ENCODE measurements around the gene TSPEAR.
"Not testable (repeated sequence)": the region's sequence is repeated elsewhere in the genome, so short reads cannot be mapped to it uniquely, and the experiment has no call there.

TSPEAR gene

GRCh38 chr21:44483288-44484237, 227.8 kb downstream of the TSPEAR start:
- no peak for DNase-seq (ENCODE audit: low read depth)

- DNase-seq (ENCODE audit: low read depth), result no peak
Observed at GRCh38 chr21:44482581-44483287, 228.6 kb downstream of the TSPEAR start.

- DNase-seq (ENCODE audit: low read depth), result no peak
Observed at GRCh38 chr21:44480200-44481053, 230.9 kb downstream of the TSPEAR start.

GRCh38 chr21:44479556-44480199, 231.7 kb downstream of the TSPEAR start:
- DNase-seq (ENCODE audit: low read depth), result not testable (repeated sequence)

- DNase-seq (ENCODE audit: low read depth), result no peak
Observed at GRCh38 chr21:44478801-44479167, 232.6 kb downstream of the TSPEAR start.

- DNase-seq (ENCODE audit: low read depth), result no peak
Observed at GRCh38 chr21:44478124-44478800, 233.1 kb downstream of the TSPEAR start.

GRCh38 chr21:44477712-44478111, 233.7 kb downstream of the TSPEAR start:
- no peak for DNase-seq (ENCODE audit: low read depth)

- no peak for DNase-seq (ENCODE audit: low read depth)
Observed at GRCh38 chr21:44477131-44477530, 234.2 kb downstream of the TSPEAR start.

- DNase-seq (ENCODE audit: low read depth), result no peak
Observed at GRCh38 chr21:44475266-44475845, 236.0 kb downstream of the TSPEAR start.

GRCh38 chr21:44473915-44474555, 237.3 kb downstream of the TSPEAR start:
- DNase-seq (ENCODE audit: low read depth), result no peak

- no peak for DNase-seq (ENCODE audit: low read depth)
Observed at GRCh38 chr21:44471996-44472395, 239.4 kb downstream of the TSPEAR start.

- DNase-seq (ENCODE audit: low read depth), result no peak
Observed at GRCh38 chr21:44471341-44471740, 240.0 kb downstream of the TSPEAR start.

GRCh38 chr21:44467859-44468195, 243.5 kb downstream of the TSPEAR start:
- DNase-seq (ENCODE audit: low read depth), result no peak

GRCh38 chr21:44466996-44467858, 244.1 kb downstream of the TSPEAR start:
- no peak for DNase-seq (ENCODE audit: low read depth)

GRCh38 chr21:44466351-44466954, 244.9 kb downstream of the TSPEAR start:
- DNase-seq (ENCODE audit: low read depth), result no peak

GRCh38 chr21:44464351-44464750, 247.0 kb downstream of the TSPEAR start:
- no peak for DNase-seq (ENCODE audit: low read depth)

GRCh38 chr21:44463724-44464123, 247.6 kb downstream of the TSPEAR start:
- DNase-seq (ENCODE audit: low read depth), result no peak

- DNase-seq (ENCODE audit: low read depth), result no peak
Observed at GRCh38 chr21:44462834-44463200, 248.6 kb downstream of the TSPEAR start.
